ENCODE results near the gene NCR3LG1. TPM values are rescaled to one million over a fixed set of nuclear protein-coding genes. Genes with fewer than 3 reads are reported as not detected.

Gene NCR3LG1
- polyA plus RNA-seq, 1 of the 3 experiments (the other 2 are of a cell fraction), result 0.67 TPM

GRCh38 chr11:17347676-17348075 is 3.9 kb upstream of the NCR3LG1 start:
- H2AFZ ChIP-seq (ENCODE audit: low read depth), result no peak overlapping the region
- CTCF ChIA-PET, result interaction anchor here (1.0 kb wide), 1 partner anchor 36 kb away, joined by 5 read pairs; no protein-coding TSS in a partner anchor
- no peak overlapping the region for H3K9ac ChIP-seq
- POLR2A ChIA-PET, result no interaction called here
- no peaks in the 10 kb centered on the region for H3K9me3 ChIP-seq
- H3F3A ChIP-seq (replicated peaks; ENCODE audit: insufficient read depth), result peaks cover 8% of the 10 kb centered on the region
- H3K9me2 ChIP-seq, result no peaks in the 10 kb centered on the region
- peaks cover 0 to 7% of the 10 kb centered on the region in 2 experiments; a peak in 1 of 4 replicates for H3K4me1 ChIP-seq (ENCODE audit: control insufficient read depth in 1 of 2, insufficient read depth in 2 of 2, low read depth in 1 of 2, low read length in 1 of 2)
- DNase-seq, result no peak
- H4K20me1 ChIP-seq (ENCODE audit: insufficient read depth), result no peaks in the 10 kb centered on the region
- no peaks in the 10 kb centered on the region for H3K27me3 ChIP-seq (ENCODE audit: insufficient read depth)
- no peak overlapping the region for H3K4me2 ChIP-seq
- no peak overlapping the region for H3K27ac ChIP-seq (ENCODE audit: low read depth in 2 of 2, low read length in 1 of 2)
- no peaks in the 10 kb centered on the region for H3K79me2 ChIP-seq (ENCODE audit: insufficient read depth)
- no peak overlapping the region for H3K4me3 ChIP-seq (ENCODE audit: low read depth in 2 of 2, low read length in 1 of 2)
- TF ChIP-seq ZBTB33 (IDR thresholded peaks at IDR 0.05; ENCODE audit: borderline replicate concordance, low read depth) (no peak), RXRA (IDR thresholded peaks at IDR 0.05; ENCODE audit: borderline replicate concordance, low read depth) (no peak), YY1 (IDR thresholded peaks at IDR 0.05; ENCODE audit: low read depth) (no peak), POLR2AphosphoS5 (IDR thresholded peaks at IDR 0.05; ENCODE audit: low read depth, low read length) (no peak), FOXM1 (IDR thresholded peaks at IDR 0.05; ENCODE audit: low read depth) (no peak), FOSL2 (IDR thresholded peaks at IDR 0.05; ENCODE audit: borderline replicate concordance, low read depth) (no peak), EP300 (IDR thresholded peaks at IDR 0.05; ENCODE audit: borderline replicate concordance in 1 of 2, low read depth in 1 of 2, low read length in 1 of 2) (no peak), NRF1 (IDR thresholded peaks at IDR 0.05; ENCODE audit: low read depth, low read length) (no peak), RCOR1 (IDR thresholded peaks at IDR 0.05; ENCODE audit: low read length) (no peak), TAF1 (IDR thresholded peaks at IDR 0.05; ENCODE audit: borderline replicate concordance, low read depth, low read length) (no peak)
- H3K36me3 ChIP-seq (replicated peaks in 1 of 2; ENCODE audit: control insufficient read depth in 1 of 2, insufficient read depth in 2 of 2, low read length in 1 of 2), result no peaks in the 10 kb centered on the region
- whole genome bisulfite sequencing (ENCODE audit: low lambda C conversion rate), result 41% methylated on average over 1 of the region's 1 CpG

DNA sequence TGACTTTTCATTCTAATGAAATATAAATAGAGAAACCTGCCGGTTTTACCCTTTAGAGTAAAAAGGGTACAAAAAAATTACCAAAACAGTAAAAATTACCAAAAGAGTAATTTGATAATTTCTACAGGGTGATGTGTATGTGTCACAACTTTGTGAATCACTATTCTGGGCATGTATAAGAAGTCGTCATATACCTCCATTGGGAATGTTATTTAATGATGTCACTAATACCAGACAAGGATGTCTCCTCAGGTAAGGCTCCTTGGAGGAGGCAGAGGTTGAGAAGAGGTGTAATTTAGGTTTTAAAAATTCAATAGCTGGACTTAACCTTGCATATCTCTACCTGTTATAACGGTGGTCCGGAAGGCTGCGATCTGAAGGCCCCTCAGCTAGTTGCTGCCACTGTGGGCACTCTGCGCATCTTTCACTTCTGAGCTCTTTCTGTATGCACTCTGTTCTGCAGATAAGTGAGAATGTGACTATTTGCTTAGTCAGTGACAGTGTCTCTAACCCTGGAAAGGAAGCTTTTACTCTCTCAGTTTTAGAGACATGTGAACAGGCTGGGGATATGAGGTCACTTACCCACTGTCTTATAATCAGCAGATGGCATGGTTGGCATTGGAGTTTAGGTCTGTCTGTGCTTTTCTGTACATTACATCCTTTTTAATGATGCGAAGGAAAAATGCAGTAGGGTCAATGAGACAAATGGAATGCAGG is 987 bp upstream of the NCR3LG1 start:
- no peak for DNase-seq
- no peak for TF ChIP-seq ELF1 (IDR thresholded peaks at IDR 0.05)
- no peak for TF ChIP-seq GABPA (IDR thresholded peaks at IDR 0.05; ENCODE audit: low read depth)
- no peak for TF ChIP-seq FOXM1 (IDR thresholded peaks at IDR 0.05; ENCODE audit: low read depth)
- TF ChIP-seq ZBTB33 (IDR thresholded peaks at IDR 0.05; ENCODE audit: borderline replicate concordance, low read depth), result no peak
- no peak for TF ChIP-seq CHD2 (IDR thresholded peaks at IDR 0.05; ENCODE audit: low read length, partially characterized antibody)
- TF ChIP-seq REST (IDR thresholded peaks at IDR 0.05; ENCODE audit: low read depth, low read length), result no peak
- TF ChIP-seq, protein P1, sequence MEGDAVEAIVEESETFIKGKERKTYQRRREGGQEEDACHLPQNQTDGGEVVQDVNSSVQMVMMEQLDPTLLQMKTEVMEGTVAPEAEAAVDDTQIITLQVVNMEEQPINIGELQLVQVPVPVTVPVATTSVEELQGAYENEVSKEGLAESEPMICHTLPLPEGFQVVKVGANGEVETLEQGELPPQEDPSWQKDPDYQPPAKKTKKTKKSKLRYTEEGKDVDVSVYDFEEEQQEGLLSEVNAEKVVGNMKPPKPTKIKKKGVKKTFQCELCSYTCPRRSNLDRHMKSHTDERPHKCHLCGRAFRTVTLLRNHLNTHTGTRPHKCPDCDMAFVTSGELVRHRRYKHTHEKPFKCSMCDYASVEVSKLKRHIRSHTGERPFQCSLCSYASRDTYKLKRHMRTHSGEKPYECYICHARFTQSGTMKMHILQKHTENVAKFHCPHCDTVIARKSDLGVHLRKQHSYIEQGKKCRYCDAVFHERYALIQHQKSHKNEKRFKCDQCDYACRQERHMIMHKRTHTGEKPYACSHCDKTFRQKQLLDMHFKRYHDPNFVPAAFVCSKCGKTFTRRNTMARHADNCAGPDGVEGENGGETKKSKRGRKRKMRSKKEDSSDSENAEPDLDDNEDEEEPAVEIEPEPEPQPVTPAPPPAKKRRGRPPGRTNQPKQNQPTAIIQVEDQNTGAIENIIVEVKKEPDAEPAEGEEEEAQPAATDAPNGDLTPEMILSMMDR (IDR thresholded peaks at IDR 0.05), result no peak
- TF ChIP-seq, protein P2, sequence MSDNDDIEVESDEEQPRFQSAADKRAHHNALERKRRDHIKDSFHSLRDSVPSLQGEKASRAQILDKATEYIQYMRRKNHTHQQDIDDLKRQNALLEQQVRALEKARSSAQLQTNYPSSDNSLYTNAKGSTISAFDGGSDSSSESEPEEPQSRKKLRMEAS (IDR thresholded peaks at IDR 0.05; ENCODE audit: low read depth), result no peak
- ChIA-PET POLR2A (no interaction called here), CTCF (interaction anchor here (0.9 kb wide), 1 partner anchor 15 kb away, joined by 4 read pairs; no protein-coding TSS in a partner anchor)
- no peaks in the 10 kb centered on the region for H3K36me3 ChIP-seq (replicated peaks in 1 of 2; ENCODE audit: control insufficient read depth in 1 of 2, insufficient read depth in 2 of 2, low read length in 1 of 2)
- H3K27me3 ChIP-seq (ENCODE audit: insufficient read depth), result no peaks in the 10 kb centered on the region
- H3K4me2 ChIP-seq, result no peak overlapping the region
- 88% methylated on average over 7 of the region's 7 CpGs for WGBS (ENCODE audit: low lambda C conversion rate)
- no peaks in the 10 kb centered on the region for H3K9me2 ChIP-seq
- H3K79me2 ChIP-seq (ENCODE audit: insufficient read depth), result no peaks in the 10 kb centered on the region
- H3K4me1 ChIP-seq (ENCODE audit: control insufficient read depth in 1 of 2, insufficient read depth in 2 of 2, low read depth in 1 of 2, low read length in 1 of 2), result peaks cover 5 to 14% of the 10 kb centered on the region in 2 experiments; a peak in 3 of 4 replicates
- peaks cover 21% of the 10 kb centered on the region for H3F3A ChIP-seq (replicated peaks; ENCODE audit: insufficient read depth)
- no peaks in the 10 kb centered on the region for H4K20me1 ChIP-seq (ENCODE audit: insufficient read depth)
- H3K9me3 ChIP-seq, result no peaks in the 10 kb centered on the region
- no peak overlapping the region for H3K4me3 ChIP-seq (ENCODE audit: low read depth in 2 of 2, low read length in 1 of 2)
- no peak overlapping the region for H3K27ac ChIP-seq (ENCODE audit: low read depth in 2 of 2, low read length in 1 of 2)
- H2AFZ ChIP-seq (ENCODE audit: low read depth), result no peak overlapping the region
- H3K9ac ChIP-seq, result no peak overlapping the region
